Raji (cell line): ENCODE data around the gene CEBPB.

Source experiments
- POLR2A ChIP-seq: IDR thresholded peaks from 2 replicates; pipeline ENCODE4 v1.6.1; 2011; ENCODE audit warnings: low read depth, low read length, control low read depth; ENCODE audit not compliant: insufficient read depth

The CEBPB gene

DNA sequence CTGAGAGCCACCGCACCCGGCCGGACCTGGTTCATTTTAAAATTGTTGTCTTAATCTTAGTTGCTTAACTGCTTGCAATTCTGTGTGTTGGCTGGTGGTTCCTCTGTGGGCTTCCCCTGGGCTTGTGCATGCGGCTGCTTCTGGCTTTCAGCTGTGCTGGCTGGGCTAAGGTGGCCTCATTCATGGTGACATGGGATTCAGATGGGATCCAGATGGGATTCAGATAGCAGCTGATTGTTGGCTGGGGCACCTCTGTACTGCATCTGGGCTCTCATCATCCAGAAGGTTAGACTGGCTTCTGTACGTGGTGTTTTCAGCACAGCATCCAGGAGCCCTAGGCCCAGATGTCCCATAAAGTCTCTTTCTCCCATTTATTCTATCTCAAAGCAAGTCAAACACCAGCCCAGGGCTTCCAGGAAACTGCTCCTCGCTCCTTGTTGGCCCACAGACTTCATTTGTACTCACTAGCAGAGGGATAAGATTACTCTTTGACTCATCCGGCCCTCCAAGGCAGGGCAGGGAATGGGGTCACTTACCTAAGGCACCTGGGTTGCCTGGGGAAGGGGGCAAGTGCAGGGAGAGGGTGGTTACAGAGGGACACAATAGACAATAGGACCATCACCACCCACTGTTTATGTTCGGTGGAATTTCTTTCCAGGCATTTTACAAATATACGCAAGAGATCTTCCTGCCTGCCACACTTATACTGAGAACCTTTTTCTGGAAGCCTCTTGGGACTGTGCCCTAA, 26.9 kb upstream of the CEBPB start:
- TF ChIP-seq POLR2A = no peak

DNA sequence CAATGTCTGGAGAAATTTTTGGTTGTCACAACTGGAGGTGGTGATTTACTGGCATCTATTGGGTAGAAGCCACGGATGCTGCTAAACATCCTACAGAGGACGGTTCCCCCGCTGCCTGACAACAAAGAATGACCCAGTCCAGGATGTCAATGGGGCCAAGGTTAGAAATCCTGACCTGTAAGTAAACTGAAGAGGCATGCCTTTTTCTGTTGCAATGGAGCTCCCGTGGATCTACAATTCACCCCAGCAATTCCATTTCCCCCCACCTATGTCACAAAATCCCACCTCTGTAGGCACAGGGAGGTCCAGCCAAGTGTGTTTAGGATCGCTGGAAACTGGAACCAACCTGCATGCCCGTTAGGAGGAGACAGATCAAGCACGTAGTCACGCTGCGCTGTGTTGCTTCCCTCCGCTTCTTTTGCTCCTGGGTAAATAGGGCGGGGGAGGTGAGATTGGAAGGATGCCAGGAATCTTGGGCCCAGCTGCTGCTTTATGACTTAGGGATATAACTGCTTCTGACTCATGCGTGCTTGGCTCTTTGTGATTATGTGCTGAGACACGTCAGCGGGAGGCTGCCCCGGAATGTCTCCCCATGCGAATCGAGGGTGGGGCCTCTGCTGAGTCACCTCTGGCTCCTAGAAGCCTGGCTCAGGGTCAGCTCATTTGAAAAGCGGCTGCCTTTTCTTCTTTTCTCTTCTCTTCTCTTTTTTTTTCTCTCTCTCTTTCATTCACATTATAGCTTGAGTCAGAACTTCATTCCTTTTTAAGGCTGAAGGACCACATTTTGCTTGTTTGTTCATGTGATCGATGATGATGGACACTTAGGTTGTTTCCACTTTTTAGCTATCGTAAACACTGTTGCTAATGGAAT, 24.7 kb upstream of the CEBPB start:
- peak; percentile 52 for TF ChIP-seq POLR2A

DNA sequence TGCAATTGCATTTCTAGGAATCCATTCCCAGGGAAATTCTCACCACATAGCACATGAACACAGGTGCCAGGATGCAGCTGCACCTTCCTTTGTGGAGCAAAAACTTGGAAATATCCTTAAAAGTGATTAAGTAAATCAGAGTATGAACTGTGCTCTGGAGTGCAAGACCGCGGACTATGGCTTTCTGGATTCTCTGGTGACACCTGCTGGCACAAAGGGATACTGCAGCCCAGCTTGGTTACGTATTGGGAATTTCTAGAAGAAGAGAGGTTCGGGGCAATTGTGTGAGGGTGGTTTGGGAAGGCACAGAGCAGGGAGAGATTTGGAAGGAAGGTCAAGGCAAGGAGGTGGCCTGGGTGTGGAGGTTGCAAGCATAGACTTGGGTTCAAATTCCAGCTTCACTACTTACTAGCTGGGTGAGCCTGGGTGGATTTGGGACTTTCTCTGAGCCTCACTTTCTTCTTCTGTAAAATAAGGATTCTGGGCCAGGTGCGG, 21.3 kb upstream of the CEBPB start:
- TF ChIP-seq POLR2A = no peak

DNA sequence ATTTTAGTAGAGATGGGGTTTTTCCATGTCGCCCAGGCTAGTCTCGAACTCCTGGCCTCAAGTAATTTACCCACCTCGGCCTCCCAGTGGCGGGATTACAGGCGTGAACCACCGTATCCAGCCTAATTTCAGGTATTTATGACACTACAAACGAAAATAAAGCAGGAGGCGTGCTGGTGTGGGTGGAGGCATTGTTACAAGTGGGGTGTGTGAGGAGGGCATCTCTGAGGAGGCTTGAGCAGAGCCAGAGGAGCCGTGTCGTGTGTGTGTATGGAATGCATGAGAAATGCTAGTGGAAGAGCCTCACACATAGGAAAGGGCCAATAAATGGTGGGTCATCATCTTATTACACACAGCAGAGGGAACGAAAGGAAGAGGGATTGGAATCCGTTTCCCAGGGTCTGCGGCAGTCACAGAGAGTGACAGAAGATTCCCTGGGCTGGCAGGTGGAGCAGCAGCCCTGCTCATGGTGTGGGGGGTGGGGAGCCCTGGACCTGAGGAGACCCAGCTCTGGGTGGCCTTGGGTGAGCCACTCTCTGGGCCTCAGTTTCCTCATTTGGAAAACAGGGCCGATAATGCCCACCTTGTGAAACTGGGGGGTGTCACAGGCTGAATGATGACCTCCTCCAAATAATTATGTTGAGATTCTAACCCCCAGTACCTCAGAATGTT, 19.9 kb upstream of the CEBPB start:
- no peak for TF ChIP-seq POLR2A

DNA sequence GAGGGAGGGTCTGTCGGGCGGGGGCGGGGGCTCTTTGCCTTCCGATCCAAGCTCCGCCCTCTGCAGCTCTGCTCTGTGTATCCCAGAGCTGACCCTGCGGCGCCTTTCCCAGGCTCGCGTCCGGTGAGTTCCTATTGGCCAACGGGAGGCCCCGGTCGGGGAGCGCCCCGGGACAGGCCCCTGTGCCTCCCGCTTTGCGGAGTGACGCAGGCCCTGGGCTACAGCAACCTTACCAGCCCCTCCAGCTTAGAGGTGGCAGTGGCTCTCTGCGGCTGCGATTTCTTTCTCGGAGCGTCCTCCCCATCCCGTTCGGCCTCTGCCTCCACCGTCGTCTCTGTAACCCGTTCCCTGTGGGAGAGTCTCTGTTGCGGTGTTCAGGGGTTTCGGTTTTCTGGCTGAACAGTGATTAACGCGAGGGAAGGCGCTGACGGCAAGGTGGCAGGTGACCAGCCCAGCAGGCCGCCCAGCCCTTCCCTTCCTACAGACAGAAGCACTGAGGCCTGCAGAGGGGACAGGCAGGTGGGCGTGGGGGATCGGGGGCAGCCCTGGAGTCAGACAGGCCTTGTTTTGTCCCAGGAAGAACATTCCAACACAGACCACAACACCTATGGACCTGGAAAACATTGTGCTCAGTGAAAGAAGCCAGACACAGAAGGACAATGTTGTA, 18.1 kb upstream of the CEBPB start:
- TF ChIP-seq POLR2A = no peak

DNA sequence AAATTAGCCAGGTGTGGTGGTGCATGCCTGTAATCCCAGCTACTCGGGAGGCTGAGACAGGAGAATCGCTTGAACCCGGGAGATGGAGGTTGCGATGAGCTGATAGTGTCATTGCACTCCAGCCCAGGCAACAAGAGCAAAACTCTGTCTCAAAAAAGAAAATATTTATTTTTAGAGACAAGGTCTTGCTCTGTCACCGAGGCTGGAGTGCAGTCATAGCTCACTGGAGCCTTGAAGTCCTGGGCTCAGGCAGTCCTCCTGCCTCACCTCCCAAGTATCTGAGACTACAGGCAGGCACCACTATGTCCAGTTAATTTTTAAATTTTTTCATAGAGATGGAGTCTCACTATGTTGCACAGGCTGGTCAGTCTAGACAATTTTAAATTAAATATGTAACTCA, 16.2 kb upstream of the CEBPB start:
- no peak for TF ChIP-seq POLR2A

DNA sequence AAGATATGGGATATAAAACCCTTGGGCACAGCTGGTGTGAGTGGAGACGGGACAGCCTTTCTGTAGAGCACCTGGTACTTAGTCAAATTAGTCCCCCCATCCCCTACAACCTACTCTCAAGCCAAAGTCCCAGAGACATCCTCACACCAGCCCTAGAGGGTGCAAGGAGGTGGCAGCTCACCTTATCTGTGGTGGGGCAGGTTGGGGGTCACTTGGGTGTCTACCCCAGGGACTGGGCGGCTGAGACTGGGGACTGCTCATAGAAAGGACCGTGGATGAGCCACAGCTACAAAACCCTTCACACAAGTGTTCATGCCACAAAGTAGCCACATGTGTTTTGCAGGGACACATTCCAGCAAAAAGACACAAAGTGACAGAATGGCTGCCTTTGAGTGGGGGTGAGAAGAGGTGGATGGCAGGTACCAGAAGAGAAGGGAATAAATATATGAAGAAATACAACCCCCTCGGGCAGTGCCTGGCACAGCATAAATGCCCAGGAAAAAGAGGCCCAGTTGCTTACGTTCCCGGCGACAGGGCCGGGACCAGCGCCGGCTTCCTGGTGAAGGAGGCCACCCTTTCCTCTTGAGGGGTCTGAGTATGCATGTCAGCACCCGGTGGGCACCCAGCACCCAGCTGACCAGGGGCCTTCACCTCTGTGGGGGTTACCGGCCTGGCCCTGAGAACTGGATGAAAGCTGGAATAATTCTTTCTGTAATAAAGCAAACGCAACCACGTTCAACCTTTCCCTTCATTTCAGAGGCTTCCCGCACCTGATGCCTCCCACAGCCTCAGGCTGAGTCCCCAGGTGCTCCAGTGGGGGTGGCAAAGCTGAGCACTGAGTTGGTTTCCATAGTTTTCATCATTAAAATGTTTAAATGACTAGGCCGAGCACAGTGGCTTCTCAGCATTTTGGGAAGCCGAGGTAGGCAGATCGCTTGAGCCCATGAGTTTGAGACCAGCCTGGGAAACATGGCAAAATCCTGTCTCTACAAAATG, 14.4 kb upstream of the CEBPB start:
- TF ChIP-seq POLR2A = no peak

DNA sequence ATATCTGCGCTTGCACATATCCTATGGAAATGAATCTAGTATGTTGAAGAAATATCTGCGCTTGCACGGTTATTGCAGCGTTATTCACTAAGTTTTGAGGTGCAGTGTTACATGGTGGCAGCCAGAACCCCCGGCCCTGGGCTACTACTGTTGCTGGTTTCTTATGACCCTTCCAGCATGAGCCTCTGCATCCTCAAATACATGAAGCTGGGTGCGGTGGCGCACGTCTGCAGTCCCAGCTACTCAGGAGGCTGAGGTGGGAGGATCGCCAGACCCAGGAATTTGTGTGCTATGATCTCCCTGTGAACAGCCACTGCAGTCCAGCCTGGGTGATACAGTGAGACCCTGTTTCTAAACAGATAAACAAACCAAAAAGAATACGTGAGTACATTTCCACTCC, 9.3 kb upstream of the CEBPB start:
- no peak for TF ChIP-seq POLR2A

DNA sequence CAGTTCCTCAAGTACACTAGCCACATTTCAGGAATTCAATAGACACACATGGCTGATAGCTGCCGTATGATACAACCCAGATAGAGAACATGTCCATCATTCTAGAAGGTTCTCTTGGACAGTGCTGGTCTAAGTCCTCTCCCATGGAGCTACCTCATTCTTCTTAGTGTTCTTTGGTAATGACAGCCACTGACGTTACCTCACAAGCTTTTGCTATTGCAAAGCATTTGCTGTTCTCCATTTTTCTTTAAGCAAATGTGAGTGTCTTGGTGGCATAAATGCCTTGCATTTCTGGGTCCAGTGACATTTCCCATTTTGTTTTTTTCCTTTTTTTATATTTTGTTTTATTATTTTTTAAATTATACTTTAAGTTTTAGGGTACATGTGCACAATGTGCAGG, 8.3 kb upstream of the CEBPB start:
- no peak for TF ChIP-seq POLR2A

DNA sequence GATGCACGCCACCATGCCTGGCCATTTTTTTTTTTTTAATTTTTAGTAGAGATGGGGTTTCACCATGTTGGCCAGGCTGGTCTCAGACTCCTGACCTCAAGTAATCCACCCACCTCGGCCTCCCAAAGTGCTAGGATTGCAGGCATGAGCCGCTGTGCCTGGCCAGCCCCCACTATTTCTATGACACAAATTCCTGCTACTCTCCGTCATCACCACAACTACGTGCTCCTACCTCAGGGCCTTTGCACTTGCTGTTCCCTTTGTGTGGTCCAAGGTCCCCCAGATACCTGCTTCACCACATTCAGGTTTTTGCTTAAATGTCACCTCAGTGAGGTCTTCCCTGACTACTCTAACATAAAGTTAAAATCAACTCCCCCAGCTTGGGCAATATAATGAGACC, 5.2 kb upstream of the CEBPB start:
- TF ChIP-seq POLR2A = no peak

DNA sequence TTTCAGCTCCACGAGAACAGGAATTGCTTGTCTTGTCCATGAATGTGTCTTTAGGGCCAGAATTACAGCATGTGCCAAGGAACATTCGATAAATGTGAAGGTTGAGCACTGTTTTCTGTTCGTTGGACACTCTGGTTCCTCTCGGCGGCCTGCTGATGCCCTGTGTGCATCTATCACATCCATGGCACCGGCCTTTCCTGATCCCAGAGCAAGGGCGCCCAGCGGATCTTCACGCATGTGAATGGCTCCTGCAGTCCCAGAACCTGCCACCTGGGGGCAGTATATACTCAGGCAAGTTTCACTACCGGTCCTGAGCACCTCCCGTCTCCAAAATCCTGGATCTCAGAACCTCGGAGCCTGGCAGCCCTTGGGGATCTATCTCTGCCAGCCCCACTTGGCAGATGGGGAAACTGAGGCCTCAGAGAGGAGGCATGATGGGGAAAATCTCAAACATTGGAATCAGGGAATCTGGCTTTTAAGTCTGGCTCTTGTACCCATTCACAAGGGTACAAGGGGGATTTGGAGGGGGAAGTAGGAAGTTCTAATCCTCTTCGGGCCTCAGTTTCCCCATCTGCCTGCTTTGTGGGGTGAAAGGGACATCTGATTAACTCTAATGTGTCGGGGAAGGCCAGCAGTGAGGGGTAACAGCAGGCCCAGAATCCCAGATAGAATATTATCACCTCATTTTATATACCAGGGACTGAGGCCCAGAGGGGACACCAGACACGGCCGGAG, 4.3 kb upstream of the CEBPB start:
- no peak for TF ChIP-seq POLR2A

DNA sequence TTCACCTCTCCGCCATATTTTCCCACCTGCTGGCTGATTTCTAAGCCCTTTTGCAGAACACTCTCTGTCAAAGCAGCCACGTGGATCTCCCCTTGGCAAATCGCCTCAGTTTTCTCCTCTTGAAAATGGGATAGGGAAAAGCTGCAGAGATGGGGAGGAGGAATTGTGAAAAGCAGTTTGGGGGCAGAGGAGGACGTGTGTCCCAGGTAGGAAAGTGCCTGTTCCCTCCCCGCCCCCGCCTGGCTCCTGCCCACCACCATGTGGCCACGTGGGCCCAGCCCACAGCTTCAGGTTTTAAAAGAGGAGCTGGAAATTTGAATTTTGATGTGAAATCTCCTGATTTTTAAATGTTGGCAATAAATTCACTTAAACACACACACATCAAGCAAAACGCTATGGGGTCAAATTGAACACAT, 3.6 kb upstream of the CEBPB start:
- no peak for TF ChIP-seq POLR2A

DNA sequence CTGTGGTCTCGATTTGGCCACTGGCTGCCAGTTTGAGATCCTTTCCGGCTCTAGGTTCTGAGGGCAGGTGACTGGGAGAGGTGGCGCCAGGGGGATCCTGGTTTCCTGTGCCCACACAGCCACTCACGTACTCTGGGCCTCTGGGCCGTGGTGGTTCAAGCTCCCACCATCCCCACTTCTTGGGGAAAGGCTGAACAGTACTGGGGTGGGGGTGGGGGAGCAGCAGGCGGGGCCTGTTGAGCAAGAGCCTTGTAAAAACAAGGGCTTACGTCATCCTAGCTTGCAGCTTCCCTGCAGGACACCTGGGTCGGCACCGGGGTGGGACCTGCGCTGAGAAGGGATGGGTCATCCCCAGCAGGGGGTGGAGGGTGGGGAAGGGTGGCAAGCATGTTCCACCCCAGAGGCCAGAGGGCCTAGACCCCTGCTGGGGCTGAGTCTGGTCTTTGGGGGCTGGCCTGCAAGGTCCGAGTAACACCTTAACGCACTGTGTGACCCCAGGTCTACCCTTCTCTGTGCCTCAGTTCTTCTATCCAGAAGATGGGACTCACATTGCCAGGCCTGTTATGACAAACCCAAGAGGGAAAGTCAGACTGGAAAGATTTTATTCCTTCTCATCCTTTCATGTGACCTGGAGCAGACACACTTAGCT, 3.1 kb upstream of the CEBPB start:
- TF ChIP-seq POLR2A = no peak
